A549 (cell line): ENCODE measurements around the gene SLC38A3.

Experiments
- BHLHE40 ChIP-seq: IDR thresholded peaks from 2 replicates; pipeline ENCODE4 v1.6.1; 2012; ENCODE audit warnings: low read depth, low read length, inconsistent platforms
- CTCF ChIP-seq: fragments of >200 bp; sonication (Bioruptor Twin); formaldehyde crosslinking; IDR thresholded peaks from 3 replicates; pipeline ENCODE4 v1.5.1; 2016
- HEYL ChIP-seq: fragments of 250-450 bp; sonication (Bioruptor Pico); IDR thresholded peaks from 2 replicates; pipeline ENCODE4 v1.8.0; 2021; ENCODE audit warnings: mild to moderate bottlenecking, moderate library complexity
- KDM1A ChIP-seq: fragments of 200-600 bp; sonication (generic); IDR thresholded peaks from 2 replicates; pipeline ENCODE4 v1.6.1; 2016; ENCODE audit warnings: low read depth, mild to moderate bottlenecking
- MAX ChIP-seq: IDR thresholded peaks from 2 replicates; pipeline ENCODE4 v1.6.1; 2012
- MAZ ChIP-seq: fragments of 150-350 bp; IDR thresholded peaks from 2 replicates; pipeline ENCODE4 v1.6.1; 2014; ENCODE audit warnings: antibody characterized with exemption, low read depth, low read length, borderline replicate concordance
- POLR2A ChIP-seq: IDR thresholded peaks from 2 replicates; pipeline ENCODE4 v1.6.1; 2012; ENCODE audit warnings: mild to moderate bottlenecking, low read length
- REST ChIP-seq: fragments of 200-600 bp; sonication (generic); IDR thresholded peaks from 2 replicates; pipeline ENCODE4 v1.6.1; 2016; ENCODE audit warnings: antibody characterized with exemption, mild to moderate bottlenecking, moderate library complexity
- RNF2 ChIP-seq: fragments of 200-600 bp; sonication (generic); IDR thresholded peaks from 2 replicates; pipeline ENCODE4 v1.6.1; 2016; ENCODE audit warnings: low read depth, mild to moderate bottlenecking, antibody characterized with exemption, moderate library complexity, borderline replicate concordance
- SREBF2 ChIP-seq: fragments of 450-650 bp; IDR thresholded peaks from 2 replicates; pipeline ENCODE4 v1.6.1; 2014; ENCODE audit warnings: mild to moderate bottlenecking, moderate library complexity
- ZSCAN20 ChIP-seq: fragments of 250-450 bp; sonication (Bioruptor Pico); IDR thresholded peaks from 2 replicates; pipeline ENCODE4 v1.8.0; 2022; ENCODE audit warnings: mild to moderate bottlenecking, moderate library complexity

GRCh38 chr3:50241713-50242380, 36.8 kb downstream of the SLC38A3 start:
- no peak for TF ChIP-seq POLR2A
- no peak for TF ChIP-seq RNF2
- no peak for TF ChIP-seq CTCF
- TF ChIP-seq BHLHE40: no peak
- TF ChIP-seq SREBF2: no peak
- TF ChIP-seq REST: no peak
- no peak for TF ChIP-seq HEYL (CRISPR knock-in tag)
- no peak for TF ChIP-seq MAZ
- TF ChIP-seq ZSCAN20: no peak
- no peak for TF ChIP-seq KDM1A
- TF ChIP-seq MAX: no peak
